Measurements from ENCODE around the gene GON4L. TPM values are rescaled to one million over a fixed set of nuclear protein-coding genes. Genes with fewer than 3 reads are reported as not detected.
"Not testable (repeated sequence)": the region's sequence is repeated elsewhere in the genome, so short reads cannot be mapped to it uniquely, and the experiment has no call there.

Gene GON4L
- total RNA-seq, 1 donor from 2014 or later = 19.9 TPM

- peaks cover 60 to 67% of the 10 kb centered on the region in 2 donors for H3K36me3 ChIP-seq
- no peak overlapping the region for H3K4me3 ChIP-seq
- intact Hi-C loops (cut with DNase I) = no loop called here
- DNase-seq (ENCODE audit: low spot score in 2 of 2) = no peak
- H3K4me1 ChIP-seq = peaks cover 0 to 12% of the 10 kb centered on the region in 2 donors
- TF ChIP-seq CTCF (IDR thresholded peaks at IDR 0.05) = no peak
- H3K27ac ChIP-seq = no peak overlapping the region
- no peaks in the 10 kb centered on the region for H3K27me3 ChIP-seq
- H3K9me3 ChIP-seq = no peaks in the 10 kb centered on the region
Measured at GRCh38 chr1:155897746-155898145, 40.7 kb upstream of the GON4L start.

GRCh38 chr1:155896476-155896875 lies 39.5 kb upstream of the GON4L start:
- H3K9me3 ChIP-seq; DNase-seq (ENCODE audit: low spot score in 2 of 2); H3K4me3 ChIP-seq; intact Hi-C loops (cut with DNase I); H3K27me3 ChIP-seq: not testable (repeated sequence)
- Histone ChIP-seq H3K4me1 (peaks cover 0 to 18% of the 10 kb centered on the region in 2 donors), H3K27ac (peak overlapping the region in 1 of 2 donors; percentile 11), H3K36me3 (peaks cover 48 to 54% of the 10 kb centered on the region in 2 donors)

- DNase-seq (ENCODE audit: low spot score in 2 of 2); H3K4me3 ChIP-seq; H3K27me3 ChIP-seq; H3K9me3 ChIP-seq: not testable (repeated sequence)
- peaks cover 39 to 45% of the 10 kb centered on the region in 2 donors for H3K36me3 ChIP-seq
- intact Hi-C loops (cut with DNase I) = loop anchor here (2.0 kb wide), 1 partner anchor 15 kb away; the partner anchor contains the start of gene RIT1
- peaks cover 0 to 18% of the 10 kb centered on the region in 2 donors for H3K4me1 ChIP-seq
- peak overlapping the region; percentile 50 to 88 for H3K27ac ChIP-seq
Measured at GRCh38 chr1:155895617-155896016, 38.6 kb upstream of the GON4L start.

GRCh38 chr1:155893389-155894142 lies 36.6 kb upstream of the GON4L start:
- Histone ChIP-seq H3K4me1 (peaks cover 0 to 18% of the 10 kb centered on the region in 2 donors), H3K27me3 (no peaks in the 10 kb centered on the region), H3K36me3 (peaks cover 22 to 29% of the 10 kb centered on the region in 2 donors), H3K9me3 (no peaks in the 10 kb centered on the region), H3K27ac (peak overlapping the region; percentile 88 to 92), H3K4me3 (peak overlapping the region in 1 of 2 donors; percentile 19)
- no peak for TF ChIP-seq CTCF (IDR thresholded peaks at IDR 0.05)
- intact Hi-C loops (cut with DNase I) = loop anchor here (1.0 to 2.0 kb wide), 2 partner anchors 17 to 33 kb away; partner anchors contain the start of gene RIT1
- peak in 1 of 2 donors; percentile 71 for DNase-seq (ENCODE audit: low spot score in 2 of 2)

GRCh38 chr1:155892796-155893195 lies 35.8 kb upstream of the GON4L start:
- peaks cover 0 to 18% of the 10 kb centered on the region in 2 donors for H3K4me1 ChIP-seq
- H3K36me3 ChIP-seq = peaks cover 23 to 29% of the 10 kb centered on the region in 2 donors
- TF ChIP-seq CTCF (IDR thresholded peaks at IDR 0.05) = no peak
- no peaks in the 10 kb centered on the region for H3K9me3 ChIP-seq
- intact Hi-C loops (cut with DNase I) = loop anchor here (1.0 kb wide), 1 partner anchor 32 kb away; no protein-coding TSS in a partner anchor
- no peak for DNase-seq (ENCODE audit: low spot score in 2 of 2)
- H3K27ac ChIP-seq = peak overlapping the region; percentile 88 to 92
- H3K27me3 ChIP-seq = no peaks in the 10 kb centered on the region
- H3K4me3 ChIP-seq = peak overlapping the region in 1 of 2 donors; percentile 19

- no peaks in the 10 kb centered on the region for H3K9me3 ChIP-seq
- no peaks in the 10 kb centered on the region for H3K27me3 ChIP-seq
- no peak for DNase-seq (ENCODE audit: low spot score in 2 of 2)
- H3K4me3 ChIP-seq = no peak overlapping the region
- intact Hi-C loops (cut with DNase I) = no loop called here
- H3K27ac ChIP-seq = peak overlapping the region; percentile 29 to 66
- TF ChIP-seq CTCF (IDR thresholded peaks at IDR 0.05) = no peak
- peaks cover 0 to 18% of the 10 kb centered on the region in 2 donors for H3K4me1 ChIP-seq
- peaks cover 15 to 25% of the 10 kb centered on the region in 2 donors for H3K36me3 ChIP-seq
Measured at GRCh38 chr1:155890251-155890650, 33.2 kb upstream of the GON4L start.
